ENCODE measurements around the gene OSCAR.
A peak's percentile ranks its signal among the peaks of the same experiment; 100 is the strongest.

Gene OSCAR

DNA sequence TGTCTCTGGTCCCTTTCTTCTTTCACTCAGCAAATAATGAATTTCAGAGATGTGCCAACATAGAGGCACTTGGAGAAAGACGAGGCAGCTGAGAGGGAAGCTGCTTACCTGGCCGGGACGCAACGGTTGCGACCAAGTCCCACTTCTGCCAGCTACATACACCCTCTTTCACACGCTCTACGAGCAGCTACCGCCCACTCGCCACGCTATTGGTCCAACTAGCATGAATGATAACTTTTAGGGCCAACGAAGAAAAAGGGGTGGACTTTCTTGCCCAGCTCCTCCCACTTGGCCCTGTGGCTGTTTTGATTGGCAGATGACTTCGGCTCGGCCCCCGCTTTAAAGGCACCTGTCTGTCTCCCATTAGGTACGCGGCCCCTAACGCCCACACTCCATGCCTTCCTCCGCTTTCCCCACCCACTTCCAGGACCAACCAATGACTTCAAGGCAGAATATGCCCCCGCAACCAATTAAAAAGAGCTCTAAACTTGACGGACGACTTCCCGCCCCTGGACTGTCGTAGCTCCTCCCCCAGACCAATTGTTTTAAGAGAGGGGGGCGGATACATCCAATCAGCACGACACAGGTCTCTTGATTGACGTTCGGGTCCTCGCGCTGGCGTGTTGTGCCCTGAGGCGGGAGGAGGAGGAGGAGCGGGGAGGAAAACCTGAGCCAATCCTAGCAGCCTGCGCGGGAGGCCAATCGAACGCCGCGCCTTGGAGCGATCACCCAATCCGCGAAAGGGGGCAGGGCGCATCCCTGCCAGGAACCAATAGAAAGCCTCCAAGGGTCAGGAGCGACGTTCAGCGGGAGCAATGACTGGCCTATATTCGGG lies 36.5 kb upstream of the OSCAR start:
- Histone ChIP-seq H3K36me3 (ENCODE audit: control insufficient read depth, insufficient read depth, low read length) (peaks cover 39% of the 10 kb centered on the region), H3K4me1 (ENCODE audit: control insufficient read depth, insufficient read depth, low read length) (peaks cover 9% of the 10 kb centered on the region; the same call in 1 of the 2 replicates), H3K4me3 (ENCODE audit: low read depth, low read length) (peak overlapping the region; percentile 71), H3K27me3 (ENCODE audit: control insufficient read depth, insufficient read depth, low read length) (no peaks in the 10 kb centered on the region), H3K27ac (ENCODE audit: low read depth, low read length) (no peak overlapping the region; the same call in 1 of the 2 replicates), H3K9me3 (ENCODE audit: control insufficient read depth, insufficient read depth, low read depth, low read length) (no peaks in the 10 kb centered on the region), H3K9ac (ENCODE audit: low read length) (peak overlapping the region; percentile 93)

DNA sequence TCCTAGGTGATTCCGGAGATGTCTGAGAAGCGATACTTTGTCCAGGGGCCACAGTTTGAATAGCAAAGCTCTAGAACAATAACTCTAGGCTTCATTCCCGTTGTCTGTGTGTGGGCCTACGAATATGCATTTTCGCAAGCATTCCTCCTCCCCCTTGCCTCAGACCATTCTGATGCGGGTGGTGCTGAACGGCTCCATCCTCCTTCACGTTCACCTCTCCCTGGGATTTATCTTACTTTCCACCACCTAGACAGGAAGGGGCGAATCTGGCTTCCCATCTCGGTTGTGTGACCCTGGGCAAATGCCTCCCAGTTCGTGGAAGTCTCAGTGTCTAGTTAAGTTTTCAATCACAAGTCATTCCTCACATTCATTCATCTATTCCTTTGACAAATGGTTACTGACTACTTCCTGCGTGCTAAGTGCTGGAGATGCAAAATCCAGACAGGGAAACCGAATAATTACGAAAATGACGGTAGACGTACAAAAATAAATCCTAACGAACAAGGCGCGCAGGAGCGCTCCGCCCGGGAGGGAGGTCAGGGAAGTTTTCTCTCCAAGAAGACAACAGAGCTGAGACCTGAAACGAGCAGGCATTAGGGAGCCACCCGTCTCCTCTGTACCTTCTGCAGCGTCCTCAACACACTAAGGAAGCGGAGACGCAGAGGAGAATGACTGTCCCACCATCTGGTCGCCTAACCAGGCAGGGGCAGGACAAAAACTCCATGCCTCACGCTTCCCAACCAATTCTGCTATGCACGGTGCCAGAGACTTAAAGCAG lies 35.7 kb upstream of the OSCAR start:
- peak overlapping the region; percentile 66 for H3K4me3 ChIP-seq (ENCODE audit: low read depth, low read length)
- H3K27me3 ChIP-seq (ENCODE audit: control insufficient read depth, insufficient read depth, low read length): no peaks in the 10 kb centered on the region
- H3K27ac ChIP-seq (ENCODE audit: low read depth, low read length): no peak overlapping the region; the same call in 1 of the 2 replicates
- peak overlapping the region; percentile 48 for H3K9ac ChIP-seq (ENCODE audit: low read length)
- H3K36me3 ChIP-seq (ENCODE audit: control insufficient read depth, insufficient read depth, low read length): peaks cover 39% of the 10 kb centered on the region
- H3K4me1 ChIP-seq (ENCODE audit: control insufficient read depth, insufficient read depth, low read length): peaks cover 9% of the 10 kb centered on the region; the same call in 1 of the 2 replicates
- H3K9me3 ChIP-seq (ENCODE audit: control insufficient read depth, insufficient read depth, low read depth, low read length): no peaks in the 10 kb centered on the region

DNA sequence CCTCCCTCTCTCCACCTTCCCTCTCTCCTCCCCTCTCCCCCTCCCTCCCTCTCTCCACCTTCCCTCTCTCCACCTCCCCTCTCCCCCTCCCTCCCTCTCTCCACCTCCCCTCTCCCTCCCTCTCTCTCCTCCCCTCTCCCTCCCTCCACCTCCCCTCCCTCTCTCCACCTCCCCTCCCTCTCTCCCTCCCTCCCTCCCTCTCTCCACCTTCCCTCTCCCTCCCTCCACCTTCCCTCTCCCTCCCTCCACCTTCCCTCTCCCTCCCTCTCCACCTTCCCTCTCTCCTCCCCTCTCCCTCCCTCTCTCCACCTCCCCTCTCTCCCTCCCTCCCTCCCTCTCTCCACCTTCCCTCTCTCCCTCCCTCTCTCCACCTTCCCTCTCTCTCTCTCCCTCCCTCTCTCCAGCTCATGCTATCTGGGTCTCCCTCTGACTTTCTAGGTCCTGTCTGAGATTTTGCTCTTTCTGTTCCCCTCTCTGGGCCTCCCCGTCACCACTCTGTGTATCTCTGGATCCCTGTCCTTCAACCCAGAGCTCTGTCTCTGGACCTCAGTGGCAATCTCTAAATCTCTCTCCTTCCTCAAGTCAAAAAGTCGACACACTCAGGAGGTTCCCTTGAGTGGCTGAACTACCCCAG lies 33.5 kb upstream of the OSCAR start:
- Histone ChIP-seq H3K27me3 (ENCODE audit: control insufficient read depth, insufficient read depth, low read length) (no peaks in the 10 kb centered on the region), H3K36me3 (ENCODE audit: control insufficient read depth, insufficient read depth, low read length) (peaks cover 35% of the 10 kb centered on the region), H3K27ac (ENCODE audit: low read depth, low read length) (no peak overlapping the region), H3K9me3 (ENCODE audit: control insufficient read depth, insufficient read depth, low read depth, low read length) (no peaks in the 10 kb centered on the region), H3K4me3 (ENCODE audit: low read depth, low read length) (no peak overlapping the region), H3K4me1 (ENCODE audit: control insufficient read depth, insufficient read depth, low read length) (0 out of 2 replicates have a peak, but pooled peaks cover 6% of the 10 kb centered on the region), H3K9ac (ENCODE audit: low read length) (no peak overlapping the region)

DNA sequence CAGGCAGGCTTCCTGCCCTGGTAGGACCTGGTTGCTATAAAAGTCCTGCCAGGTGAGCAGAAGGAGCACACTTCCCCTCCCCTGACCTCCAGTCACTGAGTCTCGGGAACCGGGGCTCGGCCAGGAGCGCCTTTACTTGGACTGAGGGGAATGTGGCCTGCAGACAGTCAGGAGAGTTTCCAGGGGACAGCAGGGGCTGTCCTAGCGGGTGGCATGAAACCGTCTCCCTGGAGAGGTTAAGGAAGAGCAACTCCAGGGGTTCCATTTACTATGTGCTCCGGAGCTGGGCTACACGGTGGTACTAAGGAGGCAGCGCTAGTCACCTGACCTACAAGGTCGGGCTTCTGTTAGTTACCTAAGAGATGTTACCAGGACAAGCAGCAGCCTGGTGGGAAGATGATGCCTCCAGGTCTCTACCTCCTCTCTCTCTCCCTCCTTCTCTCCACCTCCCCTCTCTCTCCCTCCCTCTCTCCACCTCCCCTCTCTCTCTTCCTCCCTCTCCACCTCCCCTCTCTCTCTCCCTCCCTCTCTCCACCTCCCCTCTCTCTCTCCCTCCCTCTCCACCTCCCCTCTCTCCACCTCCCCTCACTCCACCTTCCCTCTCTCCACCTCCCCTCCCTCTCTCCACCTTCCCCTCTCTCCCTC lies 32.8 kb upstream of the OSCAR start:
- Histone ChIP-seq H3K4me1 (ENCODE audit: control insufficient read depth, insufficient read depth, low read length) (0 out of 2 replicates have a peak, but pooled peaks cover 5% of the 10 kb centered on the region), H3K36me3 (ENCODE audit: control insufficient read depth, insufficient read depth, low read length) (peaks cover 37% of the 10 kb centered on the region), H3K4me3 (ENCODE audit: low read depth, low read length) (no peak overlapping the region), H3K9me3 (ENCODE audit: control insufficient read depth, insufficient read depth, low read depth, low read length) (no peaks in the 10 kb centered on the region), H3K9ac (ENCODE audit: low read length) (no peak overlapping the region), H3K27me3 (ENCODE audit: control insufficient read depth, insufficient read depth, low read length) (no peaks in the 10 kb centered on the region), H3K27ac (ENCODE audit: low read depth, low read length) (no peak overlapping the region)

DNA sequence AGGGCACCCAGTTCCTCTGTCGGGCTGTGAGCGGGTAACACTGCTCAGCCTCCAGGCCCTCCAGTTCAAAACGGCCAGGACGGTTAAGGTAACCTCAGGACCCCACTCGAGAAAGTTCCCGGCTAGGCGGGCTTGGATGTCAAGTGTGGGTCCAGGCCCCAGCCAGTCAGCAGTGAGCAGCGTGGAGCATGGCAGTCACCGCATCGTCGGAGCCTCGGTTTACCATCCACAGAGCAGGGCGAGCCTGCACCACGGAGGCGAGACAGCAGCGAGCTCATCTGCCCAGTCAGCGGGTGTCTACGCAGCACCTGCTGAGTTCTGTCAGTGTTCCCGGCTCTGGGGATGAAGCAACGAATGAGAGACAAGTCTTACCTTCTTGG lies 29.0 kb upstream of the OSCAR start:
- Histone ChIP-seq H3K27me3 (ENCODE audit: control insufficient read depth, insufficient read depth, low read length) (no peaks in the 10 kb centered on the region), H3K9ac (ENCODE audit: low read length) (no peak overlapping the region), H3K27ac (ENCODE audit: low read depth, low read length) (no peak overlapping the region), H3K9me3 (ENCODE audit: control insufficient read depth, insufficient read depth, low read depth, low read length) (no peaks in the 10 kb centered on the region), H3K36me3 (ENCODE audit: control insufficient read depth, insufficient read depth, low read length) (peaks cover 73% of the 10 kb centered on the region), H3K4me1 (ENCODE audit: control insufficient read depth, insufficient read depth, low read length) (no peaks in the 10 kb centered on the region), H3K4me3 (ENCODE audit: low read depth, low read length) (no peak overlapping the region)

DNA sequence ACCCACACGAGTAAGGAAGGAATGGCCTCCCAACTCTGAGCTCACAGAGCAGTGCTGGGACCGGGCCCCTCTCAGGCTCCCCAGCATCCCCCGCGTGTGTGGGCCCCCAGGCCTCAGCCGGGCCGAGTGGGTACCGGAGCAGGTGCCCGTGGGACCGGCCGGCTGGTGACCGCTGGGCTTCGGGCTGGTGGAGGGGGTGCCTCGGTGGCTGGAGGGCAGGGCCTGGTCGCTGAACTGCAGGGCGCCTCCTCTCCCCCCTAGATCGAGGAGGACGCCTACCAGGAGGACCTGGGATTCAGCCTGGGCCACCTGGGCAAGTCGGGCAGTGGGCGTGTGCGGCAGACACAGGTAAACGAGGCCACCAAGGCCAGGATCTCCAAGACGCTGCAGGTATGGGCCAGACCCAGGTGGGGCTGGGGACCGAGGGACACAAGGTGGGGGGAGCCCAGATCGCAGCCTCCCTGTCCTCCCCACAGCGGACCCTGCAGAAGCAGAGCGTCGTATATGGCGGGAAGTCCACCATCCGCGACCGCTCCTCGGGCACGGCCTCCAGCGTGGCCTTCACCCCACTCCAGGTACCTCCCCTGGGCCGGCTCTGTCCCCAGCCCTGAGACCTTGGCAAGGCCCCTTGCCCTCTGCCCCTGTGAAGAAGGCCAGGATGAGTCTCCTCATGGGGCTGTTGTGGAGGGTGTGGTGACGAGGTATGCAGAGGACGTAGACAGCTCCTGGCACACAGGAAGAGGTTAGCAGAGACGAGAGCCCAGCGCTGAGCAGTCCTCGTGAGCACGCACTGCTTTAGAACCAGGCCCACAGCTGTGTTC lies 28.4 kb upstream of the OSCAR start:
- Histone ChIP-seq H3K36me3 (ENCODE audit: control insufficient read depth, insufficient read depth, low read length) (peaks cover 79% of the 10 kb centered on the region), H3K27ac (ENCODE audit: low read depth, low read length) (no peak overlapping the region), H3K4me3 (ENCODE audit: low read depth, low read length) (no peak overlapping the region), H3K9ac (ENCODE audit: low read length) (no peak overlapping the region), H3K9me3 (ENCODE audit: control insufficient read depth, insufficient read depth, low read depth, low read length) (no peaks in the 10 kb centered on the region), H3K4me1 (ENCODE audit: control insufficient read depth, insufficient read depth, low read length) (no peaks in the 10 kb centered on the region), H3K27me3 (ENCODE audit: control insufficient read depth, insufficient read depth, low read length) (no peaks in the 10 kb centered on the region)

DNA sequence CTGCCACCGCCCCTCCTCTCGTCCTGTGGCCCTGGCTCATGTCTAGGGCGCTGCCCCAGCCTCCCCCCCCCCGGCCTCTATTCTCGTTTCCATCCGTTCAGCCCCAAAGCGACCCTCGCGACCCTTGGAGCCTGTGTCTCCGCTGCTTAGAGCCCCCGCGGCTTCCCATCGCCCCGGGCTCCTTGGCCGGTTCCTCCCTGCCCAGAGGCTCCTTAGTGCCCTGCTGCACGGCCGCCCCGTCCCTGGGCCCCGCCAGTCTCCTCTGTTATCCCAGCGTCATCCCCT lies 27.8 kb upstream of the OSCAR start:
- Histone ChIP-seq H3K4me3 (ENCODE audit: low read depth, low read length) (no peak overlapping the region), H3K36me3 (ENCODE audit: control insufficient read depth, insufficient read depth, low read length) (peaks cover 85% of the 10 kb centered on the region)

DNA sequence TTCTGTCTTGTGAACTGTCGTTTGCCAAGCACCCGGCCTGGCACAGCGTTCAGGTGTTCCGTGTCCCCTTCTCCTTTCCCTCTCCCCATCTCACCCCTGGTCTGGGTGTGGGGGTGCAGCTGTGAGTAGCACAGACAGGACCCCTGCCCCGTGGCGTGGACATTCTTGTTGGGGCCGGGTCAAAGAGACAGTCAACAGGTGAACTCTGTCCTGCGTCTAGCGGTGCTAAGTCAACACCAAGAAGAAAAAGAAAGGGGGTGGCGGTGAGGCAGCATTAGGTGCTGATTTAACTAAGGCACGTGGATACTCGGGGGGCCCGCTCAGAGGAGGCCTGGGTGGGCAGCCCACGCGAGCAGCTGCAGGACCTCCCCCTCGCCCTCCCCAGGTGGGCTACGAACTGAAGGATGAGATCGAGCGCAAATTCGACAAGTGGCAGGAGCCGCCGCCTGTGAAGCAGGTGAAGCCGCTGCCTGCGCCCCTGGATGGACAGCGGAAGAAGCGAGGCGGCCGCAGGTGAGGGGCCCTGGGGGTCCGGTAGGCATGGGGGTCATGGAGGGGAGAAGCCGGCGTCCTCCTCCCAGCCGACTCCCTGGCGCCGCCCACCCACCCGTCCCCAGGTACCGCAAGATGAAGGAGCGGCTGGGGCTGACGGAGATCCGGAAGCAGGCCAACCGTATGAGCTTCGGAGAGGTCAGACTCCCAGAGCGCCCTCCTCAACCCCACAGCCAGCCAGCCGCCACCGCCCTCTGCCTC lies 27.3 kb upstream of the OSCAR start:
- peaks cover 86% of the 10 kb centered on the region for H3K36me3 ChIP-seq (ENCODE audit: control insufficient read depth, insufficient read depth, low read length)
- no peak overlapping the region for H3K4me3 ChIP-seq (ENCODE audit: low read depth, low read length)
- H3K4me1 ChIP-seq (ENCODE audit: control insufficient read depth, insufficient read depth, low read length): no peaks in the 10 kb centered on the region
- H3K9me3 ChIP-seq (ENCODE audit: control insufficient read depth, insufficient read depth, low read depth, low read length): no peaks in the 10 kb centered on the region
- H3K27me3 ChIP-seq (ENCODE audit: control insufficient read depth, insufficient read depth, low read length): no peaks in the 10 kb centered on the region
- no peak overlapping the region for H3K27ac ChIP-seq (ENCODE audit: low read depth, low read length)
- H3K9ac ChIP-seq (ENCODE audit: low read length): no peak overlapping the region

More for the DNA sequence above, 27.8 kb upstream of the OSCAR start:
- Histone ChIP-seq H3K9me3 (ENCODE audit: control insufficient read depth, insufficient read depth, low read depth, low read length) (no peaks in the 10 kb centered on the region), H3K27me3 (ENCODE audit: control insufficient read depth, insufficient read depth, low read length) (no peaks in the 10 kb centered on the region), H3K4me1 (ENCODE audit: control insufficient read depth, insufficient read depth, low read length) (no peaks in the 10 kb centered on the region), H3K9ac (ENCODE audit: low read length) (no peak overlapping the region), H3K27ac (ENCODE audit: low read depth, low read length) (no peak overlapping the region)

DNA sequence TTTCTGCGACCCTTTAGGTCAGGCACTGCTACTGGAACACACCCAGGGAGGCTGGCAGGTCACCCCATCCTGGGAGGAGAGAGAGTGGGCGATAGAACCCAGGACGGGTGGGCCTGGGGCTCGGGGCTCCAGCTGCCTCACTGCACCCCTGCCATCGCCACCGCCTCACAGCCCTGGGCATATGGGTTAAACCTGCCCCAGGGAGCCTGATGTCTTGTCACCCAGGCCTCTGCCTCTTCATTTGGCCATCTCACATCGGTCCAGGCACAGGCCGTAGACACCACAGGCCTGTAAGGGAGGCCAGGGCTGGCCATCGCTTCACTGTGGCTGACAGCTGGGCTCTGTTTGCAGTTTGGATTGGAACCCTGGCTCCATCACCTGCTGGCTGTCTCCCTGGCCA lies 25.1 kb upstream of the OSCAR start:
- Histone ChIP-seq H3K9me3 (ENCODE audit: control insufficient read depth, insufficient read depth, low read depth, low read length) (no peaks in the 10 kb centered on the region), H3K27ac (ENCODE audit: low read depth, low read length) (no peak overlapping the region), H3K4me1 (ENCODE audit: control insufficient read depth, insufficient read depth, low read length) (no peaks in the 10 kb centered on the region), H3K9ac (ENCODE audit: low read length) (no peak overlapping the region), H3K27me3 (ENCODE audit: control insufficient read depth, insufficient read depth, low read length) (no peaks in the 10 kb centered on the region), H3K4me3 (ENCODE audit: low read depth, low read length) (no peak overlapping the region), H3K36me3 (ENCODE audit: control insufficient read depth, insufficient read depth, low read length) (peaks cover 91% of the 10 kb centered on the region)

DNA sequence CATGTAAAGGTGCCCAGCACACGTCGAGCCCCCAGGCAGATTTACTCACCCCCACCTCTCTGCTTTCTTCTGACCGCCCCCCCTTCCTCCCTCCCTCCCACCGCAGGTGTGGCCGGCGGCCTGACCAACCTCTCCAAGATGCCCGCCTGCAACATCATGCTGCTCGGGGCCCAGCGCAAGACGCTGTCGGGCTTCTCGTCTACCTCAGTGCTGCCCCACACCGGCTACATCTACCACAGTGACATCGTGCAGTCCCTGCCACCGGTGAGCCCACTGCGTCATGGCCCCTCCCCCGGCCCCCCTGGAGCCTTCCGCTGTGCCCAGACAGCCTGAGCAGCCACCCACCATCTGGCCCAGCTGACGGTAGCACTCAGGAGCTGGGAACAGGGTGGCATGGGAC lies 23.8 kb upstream of the OSCAR start:
- Histone ChIP-seq H3K36me3 (ENCODE audit: control insufficient read depth, insufficient read depth, low read length) (peaks cover 96% of the 10 kb centered on the region), H3K9ac (ENCODE audit: low read length) (no peak overlapping the region), H3K27me3 (ENCODE audit: control insufficient read depth, insufficient read depth, low read length) (no peaks in the 10 kb centered on the region)

More for the DNA sequence above, 23.8 kb upstream of the OSCAR start:
- H3K27ac ChIP-seq (ENCODE audit: low read depth, low read length): no peak overlapping the region
- H3K4me3 ChIP-seq (ENCODE audit: low read depth, low read length): no peak overlapping the region
- H3K9me3 ChIP-seq (ENCODE audit: control insufficient read depth, insufficient read depth, low read depth, low read length): no peaks in the 10 kb centered on the region
- no peaks in the 10 kb centered on the region for H3K4me1 ChIP-seq (ENCODE audit: control insufficient read depth, insufficient read depth, low read length)
